ENCODE results near the gene CHST13. TPM values are rescaled to one million over a fixed set of nuclear protein-coding genes. Genes with fewer than 3 reads are reported as not detected.

CHST13 gene, protein sequence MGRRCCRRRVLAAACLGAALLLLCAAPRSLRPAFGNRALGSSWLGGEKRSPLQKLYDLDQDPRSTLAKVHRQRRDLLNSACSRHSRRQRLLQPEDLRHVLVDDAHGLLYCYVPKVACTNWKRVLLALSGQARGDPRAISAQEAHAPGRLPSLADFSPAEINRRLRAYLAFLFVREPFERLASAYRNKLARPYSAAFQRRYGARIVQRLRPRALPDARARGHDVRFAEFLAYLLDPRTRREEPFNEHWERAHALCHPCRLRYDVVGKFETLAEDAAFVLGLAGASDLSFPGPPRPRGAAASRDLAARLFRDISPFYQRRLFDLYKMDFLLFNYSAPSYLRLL
- not detected for total RNA-seq

GRCh38 chr3:126523745-126524428, at the start of gene CHST13:
CHST13 (plus strand) TSS chr3:126524155; CDS start chr3:126524333, 178 bp downstream.
- DNase-seq = peak; percentile 64

DNA sequence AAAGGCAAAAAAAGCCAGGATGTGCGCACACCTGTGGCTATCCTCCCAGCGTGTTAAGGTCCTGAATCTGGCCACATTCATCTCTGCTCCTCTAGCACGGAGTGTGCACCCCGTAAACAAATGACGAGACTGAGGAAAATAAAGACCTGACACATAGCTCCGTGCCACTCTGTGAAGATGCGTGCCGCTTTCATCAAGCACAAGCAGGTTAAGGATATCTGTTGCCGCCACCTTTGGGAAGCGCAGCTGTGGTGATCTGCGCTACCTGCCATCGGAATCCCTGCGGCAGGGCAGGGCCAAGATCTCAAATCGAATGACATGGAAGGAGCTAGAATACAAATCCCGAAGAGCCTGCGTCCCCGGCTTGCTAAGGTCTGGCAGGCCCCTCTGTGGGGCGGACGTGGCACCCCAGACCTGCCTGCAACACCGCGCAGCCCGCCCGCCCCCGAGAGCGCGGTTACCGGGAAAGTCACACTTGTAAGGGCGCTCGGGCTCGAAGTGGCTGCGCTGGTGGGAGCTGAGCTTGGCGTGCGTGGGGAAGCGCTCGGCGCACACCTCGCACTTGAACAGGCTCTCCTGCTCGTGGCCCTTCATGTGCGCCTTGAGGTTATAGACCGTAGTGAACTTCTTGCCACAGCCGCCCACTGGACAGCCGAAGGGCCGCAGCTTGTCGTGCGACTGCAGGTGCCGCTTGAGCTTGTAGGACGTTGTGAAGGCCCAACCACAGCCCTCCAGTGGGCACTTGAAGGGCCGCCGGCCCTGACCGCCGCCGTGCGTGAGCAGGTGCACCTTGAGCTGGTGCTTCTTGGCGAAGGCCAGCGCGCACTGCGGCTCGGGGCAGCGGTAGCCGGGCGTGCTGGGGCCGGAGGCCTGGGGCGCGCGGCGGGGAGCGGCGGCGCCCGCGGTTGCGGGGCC, 49.2 kb upstream of the CHST13 start:
- DNase-seq = peak; percentile 52

DNA sequence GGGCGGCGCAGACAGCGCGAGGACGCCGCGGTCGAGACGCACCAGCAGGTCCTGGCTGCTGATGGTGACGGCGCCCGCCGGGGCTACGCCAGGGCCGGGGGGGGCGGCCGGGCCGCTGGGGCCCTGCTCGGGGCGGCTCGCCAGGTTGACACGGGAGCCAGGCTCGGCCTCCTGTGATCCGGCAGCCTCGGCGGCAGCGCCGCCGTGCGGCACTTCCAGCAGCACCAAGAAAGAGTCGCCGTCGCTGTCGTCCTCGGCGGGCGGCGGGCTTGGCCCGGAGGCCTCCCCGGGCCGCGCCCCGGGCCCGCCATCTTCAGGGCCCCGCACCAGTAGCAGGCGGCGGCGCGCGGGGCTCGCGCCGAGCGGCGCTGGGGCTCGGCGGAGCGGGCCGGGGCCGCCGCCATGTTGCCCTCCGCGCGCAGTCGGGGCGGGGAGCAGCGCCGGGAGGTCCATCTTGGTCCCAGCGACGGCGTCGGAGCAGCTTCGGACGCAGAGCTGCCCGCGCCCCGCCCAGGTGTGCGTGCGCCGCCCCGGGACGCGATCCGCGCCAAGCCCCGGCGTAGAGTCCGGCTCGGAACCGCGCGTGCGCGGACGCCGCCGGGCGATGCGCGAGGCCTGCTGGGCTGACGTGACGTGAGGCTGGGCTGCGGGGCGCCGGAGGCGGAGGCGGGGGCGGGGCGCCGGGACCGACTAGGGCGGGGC, 48.4 kb upstream of the CHST13 start, which contains the start of gene ZXDC:
ZXDC (minus strand) TSS at position 479 of the 702 bp plus-strand sequence; CDS start at position 453, 26 bp downstream.
- peak; percentile 97 for DNase-seq

GRCh38 chr3:126476166-126477060, 47.5 kb upstream of the CHST13 start:
- DNase-seq = peak; percentile 61

GRCh38 chr3:126477061-126477380, 46.9 kb upstream of the CHST13 start:
- no peak for DNase-seq

DNA sequence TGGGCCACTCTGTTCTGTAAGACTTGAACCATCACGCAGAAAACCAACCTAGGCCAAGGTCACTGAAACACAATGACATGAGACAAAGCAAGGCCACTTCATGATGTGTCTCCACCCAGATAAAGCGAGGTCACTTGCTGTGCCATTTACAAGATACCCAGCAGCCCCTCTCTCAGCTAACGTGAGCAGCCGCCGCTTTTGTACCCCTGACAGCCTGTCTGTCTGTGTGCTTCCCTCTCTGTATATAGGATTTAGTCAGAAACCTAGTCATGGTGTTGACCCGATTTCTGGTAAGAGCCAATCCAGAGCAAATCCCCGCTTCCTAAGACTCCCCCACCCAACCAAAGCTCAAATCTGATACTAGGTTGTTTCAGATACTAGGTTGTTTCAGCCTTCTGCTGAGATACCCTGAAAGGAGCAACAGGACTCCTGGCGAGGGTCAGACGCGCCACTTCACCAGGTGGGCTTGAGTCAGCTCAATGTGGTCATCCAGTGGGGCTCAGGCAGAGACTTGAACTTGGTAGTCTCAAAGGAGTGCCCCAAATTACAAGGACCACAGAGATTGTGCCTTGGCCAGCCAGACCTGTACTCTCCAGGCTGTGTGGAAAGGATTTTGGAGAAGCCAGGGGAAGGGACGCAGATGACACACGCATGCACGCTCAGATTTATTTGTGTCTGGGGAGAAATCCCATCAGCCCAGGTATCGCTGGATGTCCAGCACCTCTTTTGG, 45.2 kb upstream of the CHST13 start:
- no peak for DNase-seq

DNA sequence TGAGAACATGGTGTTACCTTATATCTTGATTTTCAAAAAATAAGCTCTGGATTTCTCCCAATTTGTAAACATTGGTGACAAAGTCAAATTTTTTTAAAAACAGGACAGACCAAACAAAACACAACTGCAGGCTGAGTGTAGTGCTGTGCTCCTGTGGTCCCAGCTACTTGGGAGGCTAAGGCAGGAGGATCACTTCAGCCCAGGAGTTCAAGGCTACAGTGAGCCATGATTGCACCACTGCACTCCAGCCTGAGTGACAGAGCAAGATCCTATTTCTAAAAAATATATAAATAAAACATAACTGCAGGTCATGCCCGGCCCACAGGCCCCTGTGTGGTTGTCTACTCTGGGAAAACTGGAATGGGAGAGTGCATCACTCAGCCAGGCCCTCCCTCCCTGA, 44.3 kb upstream of the CHST13 start:
- DNase-seq = no peak

DNA sequence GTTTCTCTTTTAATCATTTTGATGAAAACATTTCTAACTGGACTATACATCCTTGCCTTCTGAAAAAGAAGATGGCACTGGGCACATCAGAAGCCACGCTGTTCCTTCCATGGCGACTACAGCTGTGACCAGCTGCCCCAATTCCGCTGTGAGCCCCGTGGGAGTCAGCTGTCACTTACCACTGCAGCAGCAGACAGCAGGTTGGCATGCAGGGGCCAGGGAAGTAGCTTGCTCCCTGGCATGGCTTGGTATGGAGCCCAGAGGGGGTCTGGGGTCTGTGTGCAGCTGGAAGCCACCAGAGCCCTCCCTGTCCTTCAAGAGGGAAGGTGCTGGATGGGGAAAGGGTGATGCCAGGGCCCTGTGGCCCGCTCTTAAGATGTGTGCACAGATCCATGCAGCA, 43.7 kb upstream of the CHST13 start:
- peak; percentile 86 for DNase-seq

DNA sequence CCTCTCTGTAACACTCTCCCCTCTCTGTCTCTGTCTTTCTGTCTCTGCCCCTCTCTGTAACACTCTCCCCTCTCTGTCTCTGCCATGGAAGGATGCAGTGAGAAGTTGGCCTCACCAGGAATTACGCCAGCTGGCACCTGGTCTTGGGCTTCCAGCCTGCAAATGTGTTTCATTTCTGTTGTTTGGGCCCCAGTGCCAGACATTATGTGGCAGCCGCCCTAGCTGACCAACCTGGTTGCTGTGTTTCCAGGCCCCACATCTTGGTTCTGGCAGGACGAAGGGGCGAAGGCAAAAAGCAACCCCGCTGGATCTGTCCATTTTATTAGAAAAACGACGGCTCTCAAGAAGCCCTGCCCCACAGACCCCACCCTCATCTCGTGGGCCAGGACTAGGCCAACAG, 43.1 kb upstream of the CHST13 start:
- peak; percentile 84 for DNase-seq

DNA sequence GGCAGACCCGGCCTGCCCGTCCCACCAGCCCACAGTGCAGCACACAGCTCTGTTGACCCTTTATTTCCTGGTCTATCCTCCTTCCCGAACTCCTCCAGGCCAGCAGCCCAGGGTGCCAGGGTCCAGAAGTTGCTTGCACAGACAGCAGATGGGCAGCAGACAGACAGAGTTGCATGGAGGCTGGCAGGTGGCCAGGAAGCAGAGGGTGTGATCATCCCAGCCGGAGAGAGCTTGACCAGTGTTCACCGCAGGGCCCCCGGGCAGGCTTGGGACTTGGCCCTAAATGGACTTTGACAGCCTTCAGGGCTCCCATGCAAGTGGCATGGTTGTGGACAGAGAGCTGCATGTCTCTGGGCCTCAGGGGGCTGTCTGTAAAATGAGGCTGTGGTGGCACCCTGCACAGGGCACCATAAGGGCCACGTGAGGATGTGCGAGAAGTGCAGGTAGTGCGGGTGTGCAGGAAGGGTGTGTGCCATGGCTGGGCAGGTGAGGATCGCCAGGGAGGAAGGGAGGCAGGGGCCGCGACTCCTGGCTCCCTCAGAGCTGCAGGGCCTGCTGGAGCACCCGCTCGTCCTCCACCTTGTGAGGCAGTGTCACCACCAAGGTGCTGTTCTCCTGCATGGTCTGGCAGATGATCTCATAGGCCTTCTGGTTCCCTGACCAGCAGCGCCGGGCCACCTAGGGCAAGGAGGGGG, 42.0 kb upstream of the CHST13 start:
- DNase-seq = peak; percentile 74

DNA sequence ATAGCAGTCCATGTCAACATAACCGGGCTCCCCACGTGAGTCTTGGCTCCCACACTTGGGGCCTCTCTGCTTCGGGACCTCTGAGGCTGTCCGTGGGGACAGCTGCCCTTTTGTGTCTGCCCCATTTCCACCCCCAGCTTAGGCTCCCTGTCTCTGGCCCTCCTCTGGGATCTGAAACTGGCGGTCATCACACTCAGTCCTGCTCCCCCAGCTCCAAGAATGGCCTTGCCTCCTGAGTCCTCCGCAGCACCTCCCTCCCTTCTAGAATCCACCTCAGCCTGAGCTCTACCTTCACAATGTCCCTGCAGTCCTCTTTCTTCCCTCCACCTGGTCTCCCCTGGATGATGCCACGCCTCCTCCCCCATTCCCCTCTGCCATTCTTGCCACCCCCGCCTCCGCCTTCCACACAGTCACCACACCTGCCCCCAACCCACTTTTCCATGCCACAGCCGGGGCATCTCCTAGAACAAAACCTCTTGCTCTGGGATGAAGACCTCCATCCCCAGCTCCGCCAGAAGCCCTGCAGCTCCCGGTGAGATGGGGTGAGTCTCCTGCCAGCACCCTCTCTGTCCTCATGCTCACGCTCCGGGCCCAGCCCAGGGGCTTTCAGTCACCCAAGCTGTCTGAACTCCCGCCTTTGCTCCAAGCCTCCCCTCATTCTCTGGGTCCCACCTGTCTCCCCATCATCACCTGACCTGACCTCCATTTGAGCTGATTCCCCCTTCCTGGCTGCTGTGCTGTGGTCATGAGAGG, 41.3 kb upstream of the CHST13 start:
- no peak for DNase-seq

GRCh38 chr3:126483321-126483761, 40.6 kb upstream of the CHST13 start:
- no peak for DNase-seq

- no peak for DNase-seq
Observed at GRCh38 chr3:126484148-126484547, 39.8 kb upstream of the CHST13 start.

DNA sequence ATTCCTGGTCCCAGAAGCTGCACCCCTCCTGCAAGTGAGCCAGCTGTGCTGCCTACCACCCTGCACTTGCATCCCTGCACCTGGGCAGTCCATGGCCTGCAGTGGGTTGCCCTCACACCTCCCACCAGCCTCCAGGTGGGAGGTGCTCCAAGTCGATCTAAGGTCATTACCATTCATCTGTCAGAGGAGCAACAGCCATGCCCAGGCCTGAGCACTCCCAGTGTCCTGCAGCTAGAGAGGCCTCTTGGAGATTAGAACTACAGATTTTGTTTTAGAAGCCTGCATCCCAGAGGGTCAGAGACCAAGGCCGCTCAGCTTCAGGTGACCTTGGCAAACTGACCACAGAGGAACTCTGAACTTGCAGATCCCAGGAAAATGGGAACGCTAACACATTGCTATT, 39.3 kb upstream of the CHST13 start:
- no peak for DNase-seq

- no peak for DNase-seq
Observed at GRCh38 chr3:126485176-126485897, 38.6 kb upstream of the CHST13 start.

GRCh38 chr3:126485956-126486355, 38.0 kb upstream of the CHST13 start:
- no peak for DNase-seq

- DNase-seq = peak; percentile 91
Observed at GRCh38 chr3:126486360-126486847, 37.6 kb upstream of the CHST13 start.
